LNCAP (cell line): ENCODE data around the gene C10orf90.

Experiments used
- TF ChIP-seq, protein P1 (sequence below): fragments of 450-650 bp; IDR thresholded peaks from 2 replicates; pipeline ENCODE4 v1.5.1; 2017; ENCODE audit warnings: mild to moderate bottlenecking

Gene C10orf90

GRCh38 chr10:126425489-126426065 is 244.9 kb downstream of the C10orf90 start:
- TF ChIP-seq, protein P1, sequence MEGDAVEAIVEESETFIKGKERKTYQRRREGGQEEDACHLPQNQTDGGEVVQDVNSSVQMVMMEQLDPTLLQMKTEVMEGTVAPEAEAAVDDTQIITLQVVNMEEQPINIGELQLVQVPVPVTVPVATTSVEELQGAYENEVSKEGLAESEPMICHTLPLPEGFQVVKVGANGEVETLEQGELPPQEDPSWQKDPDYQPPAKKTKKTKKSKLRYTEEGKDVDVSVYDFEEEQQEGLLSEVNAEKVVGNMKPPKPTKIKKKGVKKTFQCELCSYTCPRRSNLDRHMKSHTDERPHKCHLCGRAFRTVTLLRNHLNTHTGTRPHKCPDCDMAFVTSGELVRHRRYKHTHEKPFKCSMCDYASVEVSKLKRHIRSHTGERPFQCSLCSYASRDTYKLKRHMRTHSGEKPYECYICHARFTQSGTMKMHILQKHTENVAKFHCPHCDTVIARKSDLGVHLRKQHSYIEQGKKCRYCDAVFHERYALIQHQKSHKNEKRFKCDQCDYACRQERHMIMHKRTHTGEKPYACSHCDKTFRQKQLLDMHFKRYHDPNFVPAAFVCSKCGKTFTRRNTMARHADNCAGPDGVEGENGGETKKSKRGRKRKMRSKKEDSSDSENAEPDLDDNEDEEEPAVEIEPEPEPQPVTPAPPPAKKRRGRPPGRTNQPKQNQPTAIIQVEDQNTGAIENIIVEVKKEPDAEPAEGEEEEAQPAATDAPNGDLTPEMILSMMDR: no peak

- TF ChIP-seq, protein P1: no peak
Observed at GRCh38 chr10:126425032-126425431, 245.5 kb downstream of the C10orf90 start.

DNA sequence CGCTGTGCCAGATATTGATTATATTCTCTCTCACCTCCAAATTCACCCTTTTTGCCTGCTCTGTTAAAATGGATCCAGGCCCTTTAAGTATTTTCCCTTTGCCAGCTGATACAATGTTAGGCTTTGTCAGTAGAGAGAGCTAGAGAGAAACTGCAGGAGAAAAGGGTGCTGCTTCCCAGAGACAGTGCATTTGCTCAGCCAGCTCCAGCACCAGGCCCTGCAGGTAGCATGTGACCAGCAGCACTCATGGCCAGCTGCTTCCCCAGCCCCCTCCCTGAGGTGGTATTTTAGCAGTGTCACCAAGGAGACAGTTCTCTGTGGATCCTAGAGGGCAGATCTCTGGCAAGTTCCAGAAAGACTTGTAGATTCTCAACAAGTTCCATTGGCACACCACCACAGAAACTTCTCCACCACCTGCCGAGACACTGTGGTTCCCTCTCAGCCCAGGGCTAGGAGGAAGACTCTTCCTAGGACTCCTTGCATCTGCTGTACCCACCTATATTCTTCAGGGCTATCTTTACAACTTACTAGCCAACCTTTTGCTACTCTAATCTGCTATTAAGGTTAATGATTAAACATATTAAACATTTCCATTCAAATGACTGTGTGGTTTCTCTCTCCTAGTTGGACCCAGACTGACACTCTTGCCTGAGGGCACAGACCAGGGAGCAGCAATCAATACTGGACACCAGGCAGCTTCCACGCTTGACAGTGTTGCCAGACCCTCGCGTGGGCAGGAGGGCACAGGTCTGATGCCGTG is 246.6 kb downstream of the C10orf90 start:
- TF ChIP-seq, protein P1: no peak

- TF ChIP-seq, protein P1: no peak
Observed at GRCh38 chr10:126422567-126422966, 247.9 kb downstream of the C10orf90 start.

DNA sequence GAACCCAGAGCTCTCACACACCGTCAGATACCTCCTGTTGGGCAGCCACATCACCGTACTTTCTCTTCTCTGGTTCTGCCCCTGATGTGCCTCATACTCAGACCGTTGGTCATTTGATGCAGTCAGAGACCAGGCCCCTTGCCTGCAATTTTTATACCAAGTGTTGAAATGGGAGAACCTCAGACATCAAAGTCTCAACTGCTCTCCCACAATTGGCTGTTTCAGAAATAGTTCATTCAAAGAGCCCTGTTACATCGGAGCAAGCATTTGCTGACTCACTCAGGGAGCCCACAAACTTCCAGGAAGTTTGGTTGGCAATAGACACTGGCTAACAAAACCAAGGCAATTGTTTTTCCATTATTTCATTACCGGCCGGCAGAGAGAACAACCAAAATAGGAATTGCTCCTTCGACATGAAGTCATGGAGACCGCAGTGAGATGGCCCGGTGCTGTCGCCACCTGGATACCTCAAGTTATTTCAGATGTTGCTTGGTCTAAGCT is 248.7 kb downstream of the C10orf90 start:
- TF ChIP-seq, protein P1: no peak

GRCh38 chr10:126420567-126421300 is 249.8 kb downstream of the C10orf90 start:
- TF ChIP-seq, protein P1: no peak

- TF ChIP-seq, protein P1: no peak
Observed at GRCh38 chr10:126417220-126417825, 253.2 kb downstream of the C10orf90 start.
